ENCODE measurements around the gene CCDC188.

CCDC188 gene

GRCh38 chr22:20178915-20179227 is 28.0 kb upstream of the CCDC188 start:
- H4K91ac ChIP-seq (ENCODE audit: low read depth, low read length, poor library complexity), result no peak overlapping the region
- H3K23ac ChIP-seq (ENCODE audit: low read depth, low read length, poor library complexity), result peak overlapping the region; percentile 89
- no peak overlapping the region for H3K4me3 ChIP-seq (ENCODE audit: low read length in 2 of 2)
- H2AFZ ChIP-seq (ENCODE audit: low read length), result no peak overlapping the region
- WGBS, 2 donors (ENCODE audit: extremely low coverage in 2 of 2, insufficient read length in 2 of 2, insufficient replicate concordance in 1 of 2), result no CpG with 5 or more reads among the region's 10 CpGs
- H3K27me3 ChIP-seq (ENCODE audit: control insufficient read depth in 3 of 3, insufficient read depth in 3 of 3, low read depth in 1 of 3, low read length in 3 of 3), result peaks cover 0 to 52% (median 0%) of the 10 kb centered on the region in 3 experiments
- H3K14ac ChIP-seq (ENCODE audit: low read length), result no peak overlapping the region
- no peaks in the 10 kb centered on the region for H3K79me1 ChIP-seq (ENCODE audit: low read depth, low read length)
- no peaks in the 10 kb centered on the region for H3K9me3 ChIP-seq (replicated peaks in 1 of 2; ENCODE audit: control insufficient read depth in 2 of 2, insufficient read depth in 1 of 2, low read depth in 1 of 2, low read length in 2 of 2)
- H4K8ac ChIP-seq (ENCODE audit: low read depth, low read length), result no peak overlapping the region
- peaks cover 0 to 5% of the 10 kb centered on the region in 2 donors for H3K4me1 ChIP-seq (ENCODE audit: control insufficient read depth in 2 of 2, insufficient read depth in 1 of 2, low read depth in 1 of 2, low read length in 2 of 2)
- no peak overlapping the region for H3K4me2 ChIP-seq (ENCODE audit: insufficient read depth, low read length, poor library complexity, severe bottlenecking)
- no peak overlapping the region for H3K27ac ChIP-seq (replicated peaks; ENCODE audit: low read length)
- no peak overlapping the region for H3K4ac ChIP-seq (ENCODE audit: low read length)
- no peak for DNase-seq (ENCODE audit: low spot score)
- H3K18ac ChIP-seq (ENCODE audit: low read length), result peak overlapping the region; percentile 38
- peak overlapping the region; percentile 81 for H2BK15ac ChIP-seq (ENCODE audit: low read length)
- no peak overlapping the region for H3K9ac ChIP-seq (ENCODE audit: low read depth, low read length, poor library complexity)
- H3K36me3 ChIP-seq (replicated peaks in 1 of 2; ENCODE audit: control insufficient read depth in 2 of 2, insufficient read depth in 2 of 2, low read length in 2 of 2), result no peaks in the 10 kb centered on the region
- peak overlapping the region; percentile 24 for H2BK5ac ChIP-seq (ENCODE audit: low read length)
- H2BK120ac ChIP-seq (ENCODE audit: low read depth, low read length), result no peak overlapping the region
- peak overlapping the region; percentile 97 for H2AK5ac ChIP-seq (ENCODE audit: low read depth, low read length)
- H2BK12ac ChIP-seq (ENCODE audit: low read length), result peak overlapping the region; percentile 84

GRCh38 chr22:20178075-20178914 is 27.4 kb upstream of the CCDC188 start:
- Histone ChIP-seq H3K9ac (ENCODE audit: low read depth, low read length, poor library complexity) (peak overlapping the region; percentile 44), H3K4ac (ENCODE audit: low read length) (peak overlapping the region; percentile 53), H3K9me3 (replicated peaks in 1 of 2; ENCODE audit: control insufficient read depth in 2 of 2, insufficient read depth in 1 of 2, low read depth in 1 of 2, low read length in 2 of 2) (no peaks in the 10 kb centered on the region), H3K27ac (replicated peaks; ENCODE audit: low read length) (no peak overlapping the region), H3K4me3 (ENCODE audit: low read length in 2 of 2) (no peak overlapping the region), H3K14ac (ENCODE audit: low read length) (peak overlapping the region; percentile 56), H4K91ac (ENCODE audit: low read depth, low read length, poor library complexity) (no peak overlapping the region), H3K4me2 (ENCODE audit: insufficient read depth, low read length, poor library complexity, severe bottlenecking) (no peak overlapping the region), H3K23ac (ENCODE audit: low read depth, low read length, poor library complexity) (peak overlapping the region; percentile 93), H2BK120ac (ENCODE audit: low read depth, low read length) (no peak overlapping the region), H3K18ac (ENCODE audit: low read length) (peak overlapping the region; percentile 87), H3K36me3 (replicated peaks in 1 of 2; ENCODE audit: control insufficient read depth in 2 of 2, insufficient read depth in 2 of 2, low read length in 2 of 2) (no peaks in the 10 kb centered on the region), H4K8ac (ENCODE audit: low read depth, low read length) (no peak overlapping the region), H3K79me1 (ENCODE audit: low read depth, low read length) (no peaks in the 10 kb centered on the region), H2AK5ac (ENCODE audit: low read depth, low read length) (peak overlapping the region; percentile 81), H3K27me3 (ENCODE audit: control insufficient read depth in 3 of 3, insufficient read depth in 3 of 3, low read depth in 1 of 3, low read length in 3 of 3) (peaks cover 0 to 58% (median 0%) of the 10 kb centered on the region in 3 experiments), H2BK5ac (ENCODE audit: low read length) (peak overlapping the region; percentile 24), H3K4me1 (ENCODE audit: control insufficient read depth in 2 of 2, insufficient read depth in 1 of 2, low read depth in 1 of 2, low read length in 2 of 2) (peaks cover 0 to 5% of the 10 kb centered on the region in 2 donors), H2AFZ (ENCODE audit: low read length) (no peak overlapping the region), H2BK12ac (ENCODE audit: low read length) (peak overlapping the region; percentile 46), H2BK15ac (ENCODE audit: low read length) (peak overlapping the region; percentile 81)
- no peak for DNase-seq (ENCODE audit: low spot score)
- no CpG with 5 or more reads among the region's 29 CpGs for WGBS, 2 donors (ENCODE audit: extremely low coverage in 2 of 2, insufficient read length in 2 of 2, insufficient replicate concordance in 1 of 2)

- Histone ChIP-seq H3K4me3 (ENCODE audit: low read length in 2 of 2) (no peak overlapping the region), H2BK15ac (ENCODE audit: low read length) (peak overlapping the region; percentile 58), H2BK12ac (ENCODE audit: low read length) (peak overlapping the region; percentile 46), H3K4ac (ENCODE audit: low read length) (no peak overlapping the region), H3K14ac (ENCODE audit: low read length) (no peak overlapping the region), H2AK5ac (ENCODE audit: low read depth, low read length) (peak overlapping the region; percentile 81), H2BK120ac (ENCODE audit: low read depth, low read length) (no peak overlapping the region), H3K9ac (ENCODE audit: low read depth, low read length, poor library complexity) (no peak overlapping the region), H3K27ac (replicated peaks; ENCODE audit: low read length) (no peak overlapping the region), H3K23ac (ENCODE audit: low read depth, low read length, poor library complexity) (peak overlapping the region; percentile 93), H2AFZ (ENCODE audit: low read length) (no peak overlapping the region), H3K36me3 (replicated peaks in 1 of 2; ENCODE audit: control insufficient read depth in 2 of 2, insufficient read depth in 2 of 2, low read length in 2 of 2) (no peaks in the 10 kb centered on the region), H3K79me1 (ENCODE audit: low read depth, low read length) (no peaks in the 10 kb centered on the region), H4K8ac (ENCODE audit: low read depth, low read length) (no peak overlapping the region), H3K4me1 (ENCODE audit: control insufficient read depth in 2 of 2, insufficient read depth in 1 of 2, low read depth in 1 of 2, low read length in 2 of 2) (peaks cover 0 to 5% of the 10 kb centered on the region in 2 donors), H3K4me2 (ENCODE audit: insufficient read depth, low read length, poor library complexity, severe bottlenecking) (no peak overlapping the region), H2BK5ac (ENCODE audit: low read length) (no peak overlapping the region), H3K27me3 (ENCODE audit: control insufficient read depth in 3 of 3, insufficient read depth in 3 of 3, low read depth in 1 of 3, low read length in 3 of 3) (peaks cover 0 to 61% (median 0%) of the 10 kb centered on the region in 3 experiments), H4K91ac (ENCODE audit: low read depth, low read length, poor library complexity) (no peak overlapping the region), H3K9me3 (replicated peaks in 1 of 2; ENCODE audit: control insufficient read depth in 2 of 2, insufficient read depth in 1 of 2, low read depth in 1 of 2, low read length in 2 of 2) (no peaks in the 10 kb centered on the region), H3K18ac (ENCODE audit: low read length) (peak overlapping the region; percentile 87)
- WGBS, 2 donors (ENCODE audit: extremely low coverage in 2 of 2, insufficient read length in 2 of 2, insufficient replicate concordance in 1 of 2), result no CpG with 5 or more reads among the region's 21 CpGs
- no peak for DNase-seq (ENCODE audit: low spot score)
Measured at GRCh38 chr22:20177217-20177911, 26.5 kb upstream of the CCDC188 start.

Measured in neuronal stem cell (in vitro differentiated cells).